ENCODE results near the gene PLK2. TPM values are rescaled to one million over a fixed set of nuclear protein-coding genes. Genes with fewer than 3 reads are reported as not detected.

The PLK2 gene
- total and polyA plus RNA-seq, 9 donors, result 14.7 to 310 (median 41.1) TPM

GRCh38 chr5:58457050-58457449 is 2.8 kb downstream of the PLK2 start:
- intact Hi-C loops (cut with DNase I), result no loop called here
- no peaks in the 10 kb centered on the region for H3K9me3 ChIP-seq
- H3K4me3 ChIP-seq, result no peak overlapping the region
- no peak for TF ChIP-seq EP300 (IDR thresholded peaks at IDR 0.05)
- no peak for TF ChIP-seq POLR2A (IDR thresholded peaks at IDR 0.05)
- TF ChIP-seq CTCF (IDR thresholded peaks at IDR 0.05), result no peak
- H3K27me3 ChIP-seq, result no peaks in the 10 kb centered on the region
- no peak overlapping the region for H3K27ac ChIP-seq
- peaks cover 2% of the 10 kb centered on the region for H3K4me1 ChIP-seq (ENCODE audit: insufficient read depth)
- H3K36me3 ChIP-seq, result no peaks in the 10 kb centered on the region
- DNase-seq, result no peak
- 77 to 81% (median 79%) methylated on average over 4 of the region's 4 CpGs for WGBS, 3 donors

- no peak for DNase-seq
- TF ChIP-seq CTCF (IDR thresholded peaks at IDR 0.05) (no peak), POLR2A (IDR thresholded peaks at IDR 0.05) (no peak), EP300 (IDR thresholded peaks at IDR 0.05) (no peak)
- no peaks in the 10 kb centered on the region for H3K27me3 ChIP-seq
- H3K4me3 ChIP-seq, result no peak overlapping the region
- H3K9me3 ChIP-seq, result no peaks in the 10 kb centered on the region
- WGBS, 3 donors, result 94 to 98% (median 96%) methylated on average over 1 of the region's 1 CpG
- H3K36me3 ChIP-seq, result no peaks in the 10 kb centered on the region
- H3K4me1 ChIP-seq (ENCODE audit: insufficient read depth), result peaks cover 2% of the 10 kb centered on the region
- H3K27ac ChIP-seq, result no peak overlapping the region
- intact Hi-C loops (cut with DNase I), result no loop called here
Measured at GRCh38 chr5:58456486-58456885, 3.4 kb downstream of the PLK2 start.

- Histone ChIP-seq H3K27ac (no peak overlapping the region), H3K9me3 (no peaks in the 10 kb centered on the region), H3K27me3 (no peaks in the 10 kb centered on the region), H3K36me3 (no peaks in the 10 kb centered on the region), H3K4me3 (no peak overlapping the region), H3K4me1 (ENCODE audit: insufficient read depth) (peaks cover 2% of the 10 kb centered on the region)
- peak in 1 of 5 donors; percentile 21 for DNase-seq
- intact Hi-C loops (cut with DNase I), result no loop called here
- TF ChIP-seq EP300 (IDR thresholded peaks at IDR 0.05), result no peak
- no peak for TF ChIP-seq CTCF (IDR thresholded peaks at IDR 0.05)
- no peak for TF ChIP-seq POLR2A (IDR thresholded peaks at IDR 0.05)
- 51 to 69% (median 52%) methylated on average over 3 of the region's 3 CpGs for WGBS, 3 donors
Measured at GRCh38 chr5:58456026-58456425, 3.9 kb downstream of the PLK2 start.

GRCh38 chr5:58455480-58455879 is 4.4 kb downstream of the PLK2 start:
- Histone ChIP-seq H3K9me3 (no peaks in the 10 kb centered on the region), H3K36me3 (no peaks in the 10 kb centered on the region), H3K4me3 (no peak overlapping the region), H3K4me1 (ENCODE audit: insufficient read depth) (peaks cover 2% of the 10 kb centered on the region), H3K27me3 (no peaks in the 10 kb centered on the region), H3K27ac (no peak overlapping the region)
- no peak for DNase-seq
- no peak for TF ChIP-seq POLR2A (IDR thresholded peaks at IDR 0.05)
- no peak for TF ChIP-seq CTCF (IDR thresholded peaks at IDR 0.05)
- TF ChIP-seq EP300 (IDR thresholded peaks at IDR 0.05), result no peak
- 69 to 88% (median 80%) methylated on average over 5 of the region's 5 CpGs for WGBS, 3 donors
- intact Hi-C loops (cut with DNase I), result no loop called here
